Measurements from ENCODE around the gene TRPM2.

The TRPM2 gene

DNA sequence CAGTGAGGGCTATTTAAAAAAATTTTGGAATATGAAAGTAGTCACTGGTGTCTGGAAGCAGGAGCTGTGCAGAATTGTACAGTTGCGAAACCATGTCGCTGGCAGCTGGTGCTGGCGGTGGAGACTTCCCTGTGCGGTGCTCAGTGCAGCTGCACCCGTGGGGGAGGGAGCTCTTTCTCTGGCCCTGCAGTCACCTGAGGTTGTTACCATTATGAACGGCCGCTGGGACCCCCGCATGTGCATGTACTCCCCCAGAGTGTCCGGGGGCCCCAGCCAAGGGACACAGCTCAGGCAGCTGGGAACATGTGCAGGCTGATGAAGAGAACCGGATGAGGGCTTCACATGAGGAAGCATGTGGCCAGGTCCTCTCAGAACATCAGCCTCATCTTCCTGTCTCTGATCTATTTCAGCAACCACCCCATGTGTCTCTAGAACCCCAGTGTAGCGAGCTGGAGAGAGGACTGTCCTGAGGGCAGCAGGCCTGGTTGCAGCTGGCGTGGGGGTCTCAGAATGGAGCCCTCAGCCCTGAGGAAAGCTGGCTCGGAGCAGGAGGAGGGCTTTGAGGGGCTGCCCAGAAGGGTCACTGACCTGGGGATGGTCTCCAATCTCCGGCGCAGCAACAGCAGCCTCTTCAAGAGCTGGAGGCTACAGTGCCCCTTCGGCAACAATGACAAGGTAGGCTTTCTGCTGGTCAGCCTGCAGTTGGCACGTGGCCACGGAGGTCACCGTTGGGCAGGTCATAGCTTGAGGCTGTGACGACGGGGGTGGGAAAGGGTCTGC is at the start of gene TRPM2:
TRPM2 (plus strand) TSS at position 431 of the 780 bp plus-strand sequence; CDS start at position 511, 80 bp downstream.
- Histone ChIP-seq H3K4me3 (peak within 1 kb of the TSS in 6 of 7 experiments; percentile 9 to 22 (median 12)), H3K27ac (peak within 1 kb of the TSS in 15 of 21 experiments; percentile 7 to 83 (median 41))

DNA sequence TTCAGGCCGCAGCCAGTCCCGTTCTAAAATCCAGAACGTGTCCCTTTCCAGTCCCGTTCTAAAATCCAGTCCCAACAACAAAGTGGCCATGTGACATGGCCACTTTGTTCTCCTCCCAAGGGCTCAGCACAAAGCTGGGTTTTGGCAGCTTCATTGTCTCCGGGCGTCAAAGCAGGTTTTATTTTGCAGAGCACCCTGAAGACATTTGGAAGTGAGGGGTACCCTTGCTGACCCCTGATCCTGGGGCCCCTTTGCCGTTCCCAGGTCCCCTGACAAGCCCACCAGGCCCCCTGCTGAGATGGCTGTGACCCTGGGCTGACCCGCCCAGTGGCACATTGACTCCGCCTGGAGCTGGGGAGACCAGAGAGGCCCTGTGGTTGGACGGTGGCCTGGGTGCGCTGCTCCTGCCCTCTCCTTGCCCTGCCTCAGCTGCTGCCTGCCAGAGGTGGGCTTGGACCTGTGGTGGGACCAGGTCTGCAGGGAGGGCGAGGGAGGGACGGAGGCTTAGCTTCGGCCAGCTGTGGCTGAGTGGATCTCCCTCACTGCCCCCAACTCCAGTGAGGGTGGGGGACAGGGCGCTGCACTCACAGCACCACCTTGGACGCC is 49.3 kb upstream of the TRPM2 start:
- H3K4me3 ChIP-seq, result no peak overlapping the region
- H3K27ac ChIP-seq, result peak overlapping the region in 4 of 21 experiments; percentile 8 to 41 (median 24)

DNA sequence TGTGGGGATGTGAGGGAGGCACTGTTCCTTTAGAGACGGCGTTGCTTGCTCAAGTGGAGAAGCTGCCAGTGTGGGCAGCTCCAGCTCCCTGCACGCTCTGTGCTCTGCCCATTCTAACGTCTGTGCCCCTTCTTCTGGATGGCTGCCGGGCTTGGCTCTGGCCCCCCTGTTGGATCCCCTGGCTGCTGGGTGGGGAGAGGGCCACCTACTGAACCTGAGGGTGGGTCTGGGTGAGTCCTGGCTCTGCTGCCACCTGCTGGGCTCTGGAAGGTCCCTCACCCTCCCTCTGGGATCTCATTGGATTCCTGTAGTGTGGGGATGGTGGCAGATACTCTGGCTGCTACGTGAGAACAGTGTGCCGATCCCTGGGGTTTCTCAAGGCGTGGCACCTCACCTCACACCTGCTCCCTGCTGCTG is 48.5 kb upstream of the TRPM2 start:
- Histone ChIP-seq H3K4me3 (no peak overlapping the region), H3K27ac (peak overlapping the region in 2 of 21 experiments; percentile 8 to 14)

DNA sequence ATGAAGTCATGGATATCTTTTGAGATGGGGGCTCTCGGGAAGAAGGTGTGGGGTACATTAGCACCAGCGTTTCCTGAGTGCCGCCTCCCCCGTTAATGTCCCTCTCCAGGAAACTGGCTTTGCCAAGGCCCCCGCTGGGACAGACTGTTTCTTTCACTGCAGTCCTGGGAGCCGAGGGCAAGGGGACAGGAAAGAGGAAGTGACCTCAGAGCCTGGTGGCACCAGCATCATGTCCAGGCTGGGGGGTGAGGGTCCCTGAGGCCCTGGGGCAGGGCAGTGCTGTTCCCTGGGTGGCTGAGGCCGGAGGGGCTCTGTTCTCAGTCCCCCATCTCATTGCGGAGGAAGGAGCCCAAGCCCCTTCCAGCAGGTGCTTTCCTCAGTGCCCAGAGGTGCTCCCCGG is 47.7 kb upstream of the TRPM2 start:
- H3K27ac ChIP-seq, result peak overlapping the region in 1 of 21 experiments; percentile 17
- no peak overlapping the region for H3K4me3 ChIP-seq

DNA sequence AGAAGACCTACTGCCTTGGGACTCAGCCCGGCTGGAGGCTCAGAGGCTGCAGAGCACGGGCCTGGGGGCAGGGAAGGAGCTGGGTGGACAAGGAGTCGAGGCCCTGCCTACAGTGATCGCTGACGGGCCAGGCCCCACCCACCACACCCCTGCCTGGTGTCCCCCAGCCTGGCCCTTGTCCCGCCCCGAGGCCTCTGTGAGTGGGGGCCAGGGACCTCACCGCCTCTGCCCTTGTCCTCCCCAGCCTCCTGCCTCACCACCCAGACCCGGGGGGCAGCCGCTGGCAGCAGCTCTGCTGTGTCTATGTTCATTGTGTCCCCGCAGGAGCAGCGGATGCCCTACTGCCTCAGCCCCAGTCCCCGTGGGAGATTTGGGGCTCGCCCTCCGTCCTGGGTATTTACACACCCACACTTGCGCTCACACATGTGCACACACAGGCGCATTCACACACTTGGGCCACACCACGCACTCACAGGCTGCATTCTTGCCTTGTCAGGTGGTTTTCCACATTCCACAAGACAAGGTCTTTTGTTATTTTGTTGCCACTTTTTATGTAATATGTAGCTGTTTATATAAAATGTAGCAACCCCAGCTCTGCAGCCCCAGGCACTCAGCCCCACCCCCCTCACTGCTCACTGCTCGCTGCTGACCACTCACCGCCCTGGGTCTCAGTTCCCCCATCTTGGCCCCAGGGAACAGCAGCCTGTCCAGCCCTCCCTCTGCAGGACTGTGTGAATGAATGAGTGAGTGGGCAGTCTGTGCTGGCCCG is 46.3 kb upstream of the TRPM2 start:
- H3K27ac ChIP-seq, result peak overlapping the region in 2 of 21 experiments; percentile 21 to 38
- H3K4me3 ChIP-seq, result no peak overlapping the region

DNA sequence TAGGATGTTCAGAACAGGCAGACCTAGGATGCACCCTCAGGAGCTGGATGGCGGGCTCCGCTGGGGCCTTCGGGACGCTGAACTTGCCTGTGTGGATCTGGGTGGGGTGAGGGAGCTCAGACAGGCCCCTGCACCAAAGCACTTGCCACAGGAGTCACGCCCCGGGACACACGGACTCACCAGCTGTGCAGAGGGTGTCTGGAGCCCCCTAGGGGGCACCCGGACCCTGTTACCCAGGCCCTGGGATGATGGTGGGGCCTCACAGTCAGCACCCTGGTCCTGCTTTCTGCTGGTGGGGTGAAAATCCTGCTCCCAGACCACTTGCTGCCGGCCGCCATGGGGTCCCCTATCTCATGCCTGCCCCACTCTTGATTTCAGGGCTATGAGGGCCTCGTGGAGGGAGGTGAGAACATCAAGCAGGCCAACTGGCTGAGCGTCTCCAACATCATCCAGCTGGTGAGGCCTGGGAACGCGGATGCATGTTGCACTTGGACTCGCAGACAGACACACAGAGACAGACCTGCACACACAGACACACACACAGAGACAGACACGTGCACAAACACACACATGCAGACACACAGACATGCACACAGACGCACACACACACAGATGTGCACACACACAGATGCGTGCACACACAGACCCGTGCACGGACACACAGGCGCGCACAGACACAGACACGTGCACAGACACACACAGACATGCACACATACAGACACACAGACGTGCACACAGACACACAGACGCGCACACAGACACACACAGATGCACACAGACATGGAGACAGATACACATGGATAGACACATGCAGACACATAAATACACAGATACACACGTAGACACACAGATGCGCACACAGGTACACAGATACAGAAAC is 42.6 kb upstream of the TRPM2 start:
- Histone ChIP-seq H3K27ac (no peak overlapping the region), H3K4me3 (no peak overlapping the region)

DNA sequence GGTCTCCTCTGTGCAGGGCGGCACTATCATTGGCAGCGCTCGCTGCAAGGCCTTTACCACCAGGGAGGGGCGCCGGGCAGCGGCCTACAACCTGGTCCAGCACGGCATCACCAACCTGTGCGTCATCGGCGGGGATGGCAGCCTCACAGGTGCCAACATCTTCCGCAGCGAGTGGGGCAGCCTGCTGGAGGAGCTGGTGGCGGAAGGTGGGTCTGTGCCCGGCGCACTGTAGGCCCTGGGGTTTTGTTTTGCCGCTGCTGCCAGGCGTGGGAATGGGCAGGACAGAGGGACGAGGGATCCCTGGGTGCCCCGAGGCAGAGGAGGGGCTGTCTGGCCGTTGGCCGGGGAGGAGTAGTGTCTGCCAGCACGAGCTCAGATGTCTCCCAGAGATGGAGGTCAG is 41.3 kb upstream of the TRPM2 start:
- no peak overlapping the region for H3K4me3 ChIP-seq
- no peak overlapping the region for H3K27ac ChIP-seq

DNA sequence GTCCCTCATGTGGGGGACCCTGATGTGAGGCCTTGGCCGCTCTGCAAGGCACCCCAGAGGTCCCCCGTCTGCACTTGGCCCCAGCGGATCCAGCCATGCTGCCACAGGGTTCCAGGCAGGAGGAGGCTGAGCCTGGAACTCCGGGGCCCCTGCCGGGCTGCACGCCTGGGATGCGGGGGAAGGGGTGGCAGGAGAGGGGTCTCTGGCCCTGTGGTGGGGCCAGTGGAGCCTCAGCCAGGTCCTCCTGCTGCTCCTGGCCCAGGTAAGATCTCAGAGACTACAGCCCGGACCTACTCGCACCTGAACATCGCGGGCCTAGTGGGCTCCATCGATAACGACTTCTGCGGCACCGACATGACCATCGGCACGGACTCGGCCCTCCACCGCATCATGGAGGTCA is 40.7 kb upstream of the TRPM2 start:
- H3K27ac ChIP-seq, result no peak overlapping the region
- H3K4me3 ChIP-seq, result no peak overlapping the region

DNA sequence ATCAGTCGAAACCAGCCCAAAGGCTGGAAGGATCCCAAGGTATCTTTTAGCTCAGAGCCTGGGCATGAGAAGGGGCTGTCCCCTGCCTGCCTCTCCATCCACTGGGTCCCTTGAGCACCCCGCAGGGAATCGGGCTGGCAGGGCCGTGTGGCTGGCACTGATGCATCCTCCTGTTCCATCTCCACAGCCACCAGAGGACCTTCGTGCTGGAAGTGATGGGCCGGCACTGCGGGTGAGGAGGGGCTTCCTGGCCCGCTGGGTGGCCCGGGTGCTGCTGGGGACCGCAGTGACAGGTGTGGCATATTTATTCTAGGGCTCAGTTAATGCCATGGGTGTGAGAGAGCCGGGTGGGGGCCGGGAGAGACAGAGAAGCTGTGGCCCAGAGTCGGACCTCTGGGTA is 40.0 kb upstream of the TRPM2 start:
- Histone ChIP-seq H3K27ac (no peak overlapping the region), H3K4me3 (no peak overlapping the region)

DNA sequence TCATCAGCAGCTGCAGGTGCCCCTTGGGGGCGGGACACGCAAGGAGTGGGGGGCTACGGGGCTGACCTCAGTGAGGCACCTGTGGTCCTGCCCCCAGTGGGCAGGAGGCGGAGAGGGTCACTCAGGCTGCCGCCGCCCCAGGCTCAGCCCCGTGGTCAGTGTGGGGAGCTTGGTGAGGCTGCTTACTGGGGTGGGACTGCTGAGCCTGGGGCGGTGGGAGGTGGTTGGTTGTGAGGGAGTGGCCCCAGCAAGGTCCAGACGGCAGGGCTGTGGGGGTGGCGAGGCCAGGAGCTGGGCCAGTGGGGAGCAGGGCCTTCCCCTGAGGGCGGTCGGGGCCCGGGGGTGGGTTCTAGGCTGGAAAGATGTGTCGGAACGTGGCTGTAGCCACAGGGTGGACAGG is 39.3 kb upstream of the TRPM2 start:
- Histone ChIP-seq H3K4me3 (no peak overlapping the region), H3K27ac (no peak overlapping the region)

DNA sequence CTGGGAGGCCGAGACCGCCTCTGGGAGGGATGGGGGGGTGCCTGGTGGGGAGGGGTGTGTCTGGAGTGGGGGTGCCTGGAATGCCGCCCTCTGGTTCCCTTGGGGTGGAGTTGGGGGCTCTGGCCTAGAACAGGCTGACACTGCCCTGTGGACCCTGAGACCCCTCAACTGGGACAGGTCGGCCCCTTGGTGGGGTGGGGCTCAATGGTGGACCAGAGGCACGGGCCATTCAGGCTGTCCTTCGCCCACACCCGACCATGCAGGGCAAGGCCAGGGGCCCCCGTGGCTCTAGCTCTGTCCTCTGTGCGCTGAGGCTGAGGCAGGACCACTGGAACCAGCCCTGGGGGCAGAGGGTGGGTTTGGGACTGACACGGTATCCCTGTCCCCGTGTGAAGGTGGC is 38.9 kb upstream of the TRPM2 start:
- no peak overlapping the region for H3K4me3 ChIP-seq
- no peak overlapping the region for H3K27ac ChIP-seq

DNA sequence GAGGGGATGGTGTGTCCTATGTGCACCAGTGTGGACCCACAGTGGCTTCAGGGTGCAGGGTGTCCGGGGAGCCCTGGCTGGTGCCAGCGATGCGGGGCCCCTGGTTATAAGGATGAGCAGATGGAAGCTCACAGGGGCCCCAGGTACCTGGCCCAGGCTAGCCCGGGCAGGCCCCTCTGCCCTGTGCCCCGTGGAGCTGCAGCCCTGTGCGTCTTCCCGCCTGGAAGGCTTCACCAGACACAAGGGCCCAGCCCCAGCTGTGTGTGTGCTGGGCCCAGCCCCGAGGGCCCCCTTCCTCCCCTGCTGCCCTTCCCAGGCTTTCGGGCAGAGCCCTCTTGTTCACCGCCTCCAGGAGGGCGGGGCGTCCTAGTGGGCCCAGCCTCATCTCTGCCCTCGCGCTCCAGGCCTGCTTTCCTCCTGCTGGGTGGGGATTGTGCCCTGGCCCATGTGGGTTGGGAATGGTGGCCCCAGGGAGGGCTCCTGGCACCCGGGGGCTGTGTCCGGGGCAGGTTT is 37.7 kb upstream of the TRPM2 start:
- Histone ChIP-seq H3K4me3 (no peak overlapping the region), H3K27ac (no peak overlapping the region)

DNA sequence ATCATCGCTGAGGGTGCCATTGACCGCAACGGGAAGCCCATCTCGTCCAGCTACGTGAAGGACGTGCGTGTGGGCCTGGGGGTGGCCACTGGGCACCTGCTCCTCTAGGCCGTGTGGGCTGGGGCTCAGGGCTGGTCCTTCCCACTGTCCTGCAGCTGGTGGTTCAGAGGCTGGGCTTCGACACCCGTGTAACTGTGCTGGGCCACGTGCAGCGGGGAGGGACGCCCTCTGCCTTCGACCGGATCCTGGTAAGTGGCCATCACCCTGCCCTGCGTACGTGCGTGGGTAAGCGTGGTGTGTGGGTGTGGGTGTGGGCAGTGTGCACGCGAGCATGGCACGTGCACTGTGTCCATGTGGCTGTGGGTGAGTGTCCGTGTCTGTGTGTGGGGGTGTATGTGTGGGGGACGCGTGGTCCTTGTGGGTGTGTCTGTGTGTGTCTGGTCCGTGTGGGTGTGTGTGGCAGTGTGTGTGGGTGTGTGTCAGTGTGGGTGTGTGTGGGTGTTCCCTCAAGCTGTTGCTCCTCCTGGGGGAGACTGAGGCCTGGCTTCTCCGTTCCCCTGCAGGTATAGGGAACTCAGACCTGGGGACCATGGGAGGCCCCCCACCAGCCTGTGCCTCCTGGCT is 37.0 kb upstream of the TRPM2 start:
- no peak overlapping the region for H3K4me3 ChIP-seq
- H3K27ac ChIP-seq, result no peak overlapping the region

DNA sequence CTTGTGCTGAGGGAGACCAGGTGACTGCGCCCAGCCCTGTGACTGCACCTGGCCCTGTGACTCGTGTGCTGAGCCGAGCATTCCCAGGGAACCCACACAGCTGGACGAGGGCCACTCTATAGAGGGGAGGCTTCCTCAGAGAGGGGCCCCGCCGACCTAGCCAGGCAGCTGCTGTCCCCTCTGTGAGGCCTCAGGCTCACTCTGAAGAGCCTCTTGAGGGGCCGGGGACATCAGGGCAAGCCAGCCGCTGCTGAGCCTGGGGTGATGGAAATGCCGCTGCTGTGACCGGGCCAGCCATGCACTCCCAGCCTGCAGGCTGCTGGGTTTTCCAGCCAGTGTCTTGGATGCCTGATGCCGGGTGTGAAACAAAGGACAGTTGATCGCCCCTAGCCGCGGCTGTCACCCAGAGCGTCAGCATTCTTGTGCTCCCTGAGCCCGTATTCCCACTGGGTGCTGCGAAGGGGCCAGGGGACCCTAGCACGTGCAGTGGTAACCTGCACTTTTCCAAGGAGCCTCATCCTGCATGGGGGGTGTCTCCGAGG is 36.1 kb upstream of the TRPM2 start:
- Histone ChIP-seq H3K4me3 (no peak overlapping the region), H3K27ac (no peak overlapping the region)

DNA sequence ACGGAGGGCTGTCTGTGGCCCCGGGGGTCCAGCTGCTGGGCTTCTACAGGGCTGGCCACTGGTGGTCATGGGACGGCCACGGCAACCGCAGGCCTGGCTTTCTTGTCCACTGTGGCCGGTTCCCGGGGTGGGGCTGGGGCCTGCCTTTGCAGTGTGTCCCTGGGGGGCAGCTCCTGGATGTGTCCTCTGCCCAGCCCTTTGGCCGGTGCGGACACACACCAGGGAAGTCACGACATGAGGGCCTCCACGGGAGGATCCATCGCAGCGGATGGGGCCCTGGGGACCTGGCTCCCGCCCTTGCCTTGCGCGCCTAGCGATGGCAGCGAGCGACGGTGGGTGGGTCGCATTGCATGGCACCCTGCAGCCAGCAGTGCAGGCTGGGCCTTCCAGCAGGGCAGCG is 35.5 kb upstream of the TRPM2 start:
- Histone ChIP-seq H3K27ac (no peak overlapping the region), H3K4me3 (no peak overlapping the region)

DNA sequence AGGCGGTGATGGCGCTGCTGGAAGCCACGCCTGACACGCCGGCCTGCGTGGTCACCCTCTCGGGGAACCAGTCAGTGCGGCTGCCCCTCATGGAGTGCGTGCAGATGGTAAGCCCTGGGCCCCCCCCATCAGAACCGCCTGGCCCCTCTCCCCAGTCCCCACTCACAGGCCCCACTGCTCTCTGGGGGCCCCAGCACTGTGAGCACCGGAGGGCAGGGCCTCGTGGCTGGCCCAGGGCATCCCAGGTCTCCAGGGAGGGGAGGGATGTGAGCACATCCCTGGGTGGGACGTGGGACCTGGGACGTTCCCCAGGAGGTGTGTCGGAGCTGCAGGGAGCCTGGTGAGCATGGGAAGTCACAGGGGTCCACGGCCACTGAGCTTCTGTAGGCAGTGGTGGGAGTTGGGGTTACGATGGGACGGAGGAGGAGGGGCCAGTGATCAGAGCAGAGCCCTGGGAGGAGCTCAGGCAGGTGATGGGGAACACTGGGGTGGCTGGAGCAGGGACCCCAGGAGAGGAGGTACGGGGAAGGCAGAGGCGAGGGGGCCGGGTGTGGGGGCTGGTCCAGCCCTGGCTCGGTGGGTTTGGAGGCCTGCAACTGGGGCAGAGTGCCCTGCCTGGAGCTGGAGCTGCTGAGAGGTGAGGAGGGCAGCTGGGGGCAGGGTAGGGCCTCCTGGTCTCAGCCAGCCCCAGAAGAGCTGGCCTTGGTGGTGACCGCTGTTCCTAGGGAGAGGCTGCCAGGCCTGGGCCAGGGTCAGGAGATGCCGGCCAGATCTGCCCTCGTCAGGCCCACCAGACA is 34.7 kb upstream of the TRPM2 start:
- Histone ChIP-seq H3K27ac (no peak overlapping the region), H3K4me3 (no peak overlapping the region)

DNA sequence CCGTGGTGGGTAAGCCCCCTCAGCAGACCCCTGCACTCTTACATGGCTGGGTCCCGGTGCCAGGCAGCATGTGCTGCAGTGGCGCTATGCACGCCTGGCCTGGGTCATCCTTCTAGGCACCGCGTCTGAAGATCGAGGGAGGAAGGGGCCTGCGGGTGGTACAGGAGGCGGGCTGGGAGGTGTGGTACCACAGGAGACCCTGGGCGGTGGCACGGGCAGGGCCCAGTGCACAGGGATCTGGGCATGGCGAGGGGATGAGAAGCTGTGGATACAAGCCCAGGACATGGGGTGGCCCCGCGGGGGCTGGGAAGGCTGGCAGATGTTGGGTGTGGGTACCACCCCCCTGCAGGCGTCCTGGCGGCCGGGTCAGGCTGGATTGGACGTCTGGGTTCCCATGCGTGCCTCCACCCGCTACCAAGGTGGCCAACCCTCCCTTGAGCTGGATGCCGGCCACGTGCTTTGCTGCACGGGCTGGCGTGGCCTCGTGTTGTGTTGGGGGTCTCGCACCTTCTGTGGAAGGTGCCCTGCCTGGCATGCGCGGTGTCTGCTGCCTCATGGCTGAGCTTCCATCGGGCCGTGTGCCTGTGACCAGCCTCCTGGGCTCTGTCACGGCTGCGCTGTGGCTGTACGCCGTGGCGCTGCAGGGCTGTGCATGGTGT is 33.9 kb upstream of the TRPM2 start:
- Histone ChIP-seq H3K27ac (no peak overlapping the region), H3K4me3 (no peak overlapping the region)

DNA sequence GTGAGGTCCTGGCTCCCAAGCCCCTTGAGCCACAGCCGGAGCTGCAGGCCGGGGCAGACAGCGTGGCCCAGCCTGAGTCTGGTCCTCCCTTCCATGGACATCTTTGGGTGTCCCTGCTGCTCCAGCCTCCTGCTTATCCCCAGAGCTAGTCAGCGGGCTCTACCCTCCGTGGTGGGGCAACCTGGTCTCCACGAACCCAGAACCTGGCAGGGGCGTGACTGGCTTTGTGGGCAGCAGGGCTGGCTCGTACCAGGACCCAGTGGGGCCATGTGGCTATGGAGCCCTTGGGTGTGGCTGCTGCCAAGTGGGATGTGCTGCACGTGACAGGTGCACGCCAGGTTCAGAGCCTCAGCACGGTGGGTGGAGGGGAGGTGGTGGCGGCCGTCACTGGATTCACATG is 32.6 kb upstream of the TRPM2 start:
- no peak overlapping the region for H3K4me3 ChIP-seq
- no peak overlapping the region for H3K27ac ChIP-seq
